Measurements from ENCODE around the gene CCL1.

CCL1 gene

DNA sequence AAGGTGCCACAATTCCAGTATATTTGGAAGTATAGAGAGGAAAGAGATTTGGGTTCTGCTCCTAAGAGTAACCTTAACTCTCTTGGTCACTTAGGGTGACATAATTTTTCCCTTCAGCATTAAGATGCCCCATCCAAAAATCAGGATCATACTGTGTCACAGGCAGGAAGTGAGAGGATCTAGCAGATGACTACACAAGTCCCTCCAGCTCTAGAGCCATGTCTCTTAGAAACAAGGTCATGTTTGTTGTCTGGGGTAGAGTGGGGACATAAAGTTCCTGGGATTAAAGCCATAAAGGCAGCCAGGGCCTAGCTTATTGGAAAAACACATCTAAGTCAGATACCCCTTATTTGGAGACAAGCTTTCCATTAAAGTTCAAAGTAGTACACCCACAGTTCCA lies 41.1 kb downstream of the CCL1 start:
- no peak for DNase-seq (ENCODE audit: low read depth)
- TF ChIP-seq, protein P1, sequence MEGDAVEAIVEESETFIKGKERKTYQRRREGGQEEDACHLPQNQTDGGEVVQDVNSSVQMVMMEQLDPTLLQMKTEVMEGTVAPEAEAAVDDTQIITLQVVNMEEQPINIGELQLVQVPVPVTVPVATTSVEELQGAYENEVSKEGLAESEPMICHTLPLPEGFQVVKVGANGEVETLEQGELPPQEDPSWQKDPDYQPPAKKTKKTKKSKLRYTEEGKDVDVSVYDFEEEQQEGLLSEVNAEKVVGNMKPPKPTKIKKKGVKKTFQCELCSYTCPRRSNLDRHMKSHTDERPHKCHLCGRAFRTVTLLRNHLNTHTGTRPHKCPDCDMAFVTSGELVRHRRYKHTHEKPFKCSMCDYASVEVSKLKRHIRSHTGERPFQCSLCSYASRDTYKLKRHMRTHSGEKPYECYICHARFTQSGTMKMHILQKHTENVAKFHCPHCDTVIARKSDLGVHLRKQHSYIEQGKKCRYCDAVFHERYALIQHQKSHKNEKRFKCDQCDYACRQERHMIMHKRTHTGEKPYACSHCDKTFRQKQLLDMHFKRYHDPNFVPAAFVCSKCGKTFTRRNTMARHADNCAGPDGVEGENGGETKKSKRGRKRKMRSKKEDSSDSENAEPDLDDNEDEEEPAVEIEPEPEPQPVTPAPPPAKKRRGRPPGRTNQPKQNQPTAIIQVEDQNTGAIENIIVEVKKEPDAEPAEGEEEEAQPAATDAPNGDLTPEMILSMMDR (conservative IDR thresholded peaks at IDR 0.05; ENCODE audit: low read depth, low read length) = no peak
- no peak overlapping the region for H3K4me3 ChIP-seq (ENCODE audit: low read depth, low read length)

DNA sequence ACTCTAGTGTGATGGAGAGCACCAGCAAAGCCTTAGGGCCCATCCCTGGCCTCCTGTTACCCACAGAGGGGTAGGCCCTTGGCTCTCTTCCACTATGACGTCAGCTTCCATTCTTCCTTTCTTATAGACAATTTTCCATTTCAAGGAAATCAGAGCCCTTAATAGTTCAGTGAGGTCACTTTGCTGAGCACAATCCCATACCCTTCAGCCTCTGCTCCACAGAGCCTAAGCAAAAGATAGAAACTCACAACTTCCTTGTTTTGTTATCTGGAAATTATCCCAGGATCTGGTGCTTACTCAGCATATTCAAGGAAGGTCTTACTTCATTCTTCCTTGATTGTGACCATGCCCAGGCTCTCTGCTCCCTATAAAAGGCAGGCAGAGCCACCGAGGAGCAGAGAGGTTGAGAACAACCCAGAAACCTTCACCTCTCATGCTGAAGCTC lies 44.0 kb downstream of the CCL1 start, which contains the start of gene CCL8:
Gene CCL8, plus strand, starts transcription at position 397 of the 445 bp plus-strand sequence. CDS start 67 bp downstream, outside the sequence.
- no peak within 1 kb of the TSS for H3K4me3 ChIP-seq (ENCODE audit: low read depth, low read length)
- TF ChIP-seq, protein P1 (conservative IDR thresholded peaks at IDR 0.05; ENCODE audit: low read depth, low read length) = no peak
- no peak for DNase-seq (ENCODE audit: low read depth)

DNA sequence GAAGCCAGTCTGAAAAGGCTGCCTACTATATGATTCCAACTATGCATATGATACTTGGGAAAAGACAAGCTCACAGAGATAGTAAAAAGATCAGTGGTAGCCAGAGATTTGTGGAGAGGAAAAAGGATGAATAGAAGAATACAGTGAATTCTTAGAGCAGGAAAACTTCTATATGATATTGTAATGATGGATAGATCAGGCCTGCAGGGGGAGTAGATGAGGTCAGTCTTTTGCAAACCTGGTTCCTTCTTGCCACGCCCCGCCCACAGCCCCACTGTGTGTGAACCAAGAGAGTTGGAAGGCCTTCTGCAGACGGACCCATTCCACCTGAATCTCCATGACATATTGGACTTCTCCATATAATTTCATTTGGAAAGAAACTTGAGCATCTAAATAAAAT lies 44.6 kb downstream of the CCL1 start:
- TF ChIP-seq, protein P1 (conservative IDR thresholded peaks at IDR 0.05; ENCODE audit: low read depth, low read length) = no peak
- H3K4me3 ChIP-seq (ENCODE audit: low read depth, low read length) = no peak overlapping the region
- no peak for DNase-seq (ENCODE audit: low read depth)

DNA sequence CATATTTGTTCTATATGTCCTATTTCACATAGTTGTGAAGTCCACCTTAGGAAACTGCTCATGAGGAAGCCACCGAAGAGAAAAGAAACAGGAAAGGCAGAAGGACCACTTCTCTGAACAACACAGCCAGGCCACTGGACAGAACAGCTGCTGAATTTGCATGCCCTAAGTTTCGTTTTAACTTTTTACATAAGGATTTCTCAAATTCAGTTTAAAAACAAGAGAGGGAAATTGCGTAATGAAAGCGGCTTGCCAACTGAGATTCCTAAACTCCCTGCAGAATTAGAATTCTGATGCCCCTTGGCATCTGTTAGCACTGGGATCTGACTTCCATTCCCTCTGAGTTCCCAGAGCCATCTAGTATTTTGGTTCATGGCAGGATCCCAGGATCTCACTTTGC lies 48.8 kb downstream of the CCL1 start:
- TF ChIP-seq, protein P1 (conservative IDR thresholded peaks at IDR 0.05; ENCODE audit: low read depth, low read length) = no peak
- peak; percentile 65 for DNase-seq (ENCODE audit: low read depth)
- no peak overlapping the region for H3K4me3 ChIP-seq (ENCODE audit: low read depth, low read length)

DNA sequence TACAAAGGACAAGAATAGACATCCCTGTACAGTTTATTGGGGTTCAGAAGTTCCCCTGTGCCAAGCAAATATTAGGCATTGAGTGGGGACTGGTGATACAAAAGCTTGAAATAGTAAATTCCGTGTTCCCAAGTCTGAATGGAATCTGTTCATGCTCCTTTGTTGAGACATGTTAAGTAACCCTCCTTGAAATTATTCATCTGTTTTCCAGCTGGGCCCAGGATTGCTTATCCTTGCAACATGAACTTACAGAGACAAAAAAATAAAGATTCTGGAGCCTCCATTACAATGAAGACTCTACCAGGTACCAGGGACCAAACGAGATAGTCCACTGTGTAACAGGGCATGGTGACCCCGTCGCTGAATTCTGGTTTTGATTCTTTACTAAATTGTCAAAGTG lies 49.9 kb downstream of the CCL1 start:
- peak; percentile 40 for DNase-seq (ENCODE audit: low read depth)
- TF ChIP-seq, protein P1 (conservative IDR thresholded peaks at IDR 0.05; ENCODE audit: low read depth, low read length) = no peak
- no peak overlapping the region for H3K4me3 ChIP-seq (ENCODE audit: low read depth, low read length)

DNA sequence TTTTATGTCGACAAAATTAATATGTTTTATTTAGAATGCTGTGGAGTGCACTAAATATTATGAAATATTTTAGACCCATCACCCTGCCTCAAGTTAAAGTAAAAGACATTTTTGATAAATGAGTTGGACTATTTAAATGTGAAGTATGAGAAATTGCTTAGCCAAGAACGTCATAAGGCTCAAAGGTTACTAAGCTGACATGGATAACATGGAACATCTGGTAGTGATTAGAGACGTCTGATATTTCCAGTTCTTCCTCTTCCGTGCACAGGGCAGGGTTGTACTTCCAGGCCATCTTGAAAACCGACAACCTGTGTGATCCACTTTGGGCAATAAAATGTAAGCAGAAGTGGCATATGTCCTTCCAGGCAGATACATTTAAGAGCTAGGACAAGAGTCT lies 51.0 kb downstream of the CCL1 start:
- H3K4me3 ChIP-seq (ENCODE audit: low read depth, low read length) = no peak overlapping the region
- TF ChIP-seq, protein P1 (conservative IDR thresholded peaks at IDR 0.05; ENCODE audit: low read depth, low read length) = no peak
- DNase-seq (ENCODE audit: low read depth) = peak; percentile 85

DNA sequence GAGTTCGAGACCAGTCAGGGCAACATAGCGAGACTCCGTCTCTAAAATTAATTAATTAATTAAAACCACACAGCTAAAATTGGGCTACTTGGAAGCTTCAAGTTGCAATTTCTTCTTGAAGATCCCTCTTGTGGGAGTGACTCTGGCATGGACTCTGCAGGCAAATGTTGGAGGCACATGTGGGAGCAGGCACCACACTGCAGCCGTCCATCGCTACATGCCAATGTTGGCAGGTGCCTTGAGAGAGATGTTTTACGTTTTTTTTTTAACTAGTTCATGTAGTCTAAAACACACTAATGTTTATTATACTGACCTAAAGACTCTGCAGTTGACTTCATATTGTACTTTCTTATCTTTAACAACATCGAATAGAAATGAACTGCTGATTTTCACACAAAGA lies 51.7 kb downstream of the CCL1 start:
- no peak for DNase-seq (ENCODE audit: low read depth)
- TF ChIP-seq, protein P1 (conservative IDR thresholded peaks at IDR 0.05; ENCODE audit: low read depth, low read length) = no peak
- no peak overlapping the region for H3K4me3 ChIP-seq (ENCODE audit: low read depth, low read length)
